Heart left ventricle (tissue), 16 donors: ENCODE results near the gene TRAPPC2. TPM values are rescaled to one million over a fixed set of nuclear protein-coding genes. Genes with fewer than 3 reads are reported as not detected.

ENCODE experiments used
- ATAC-seq, 4 donors: fragments of 200-7000 bp; cut with Tn5 transposase; one replicate each; pipeline ENCODE4 v1.9.1; 2020 to 2022; ENCODE audit warnings: moderate library complexity in 4 of 4, mild to moderate bottlenecking in 3 of 4, moderate number of reproducible peaks in 1 of 4
- DNase-seq, 5 donors: peaks; one replicate each; pipeline ENCODE4 v3.0.0-alpha.2; 2020
- H3K27ac ChIP-seq, 12 donors: fragments of 200-600 bp; sonication (generic) in 4 of 12; one replicate each; pipeline versions ENCODE4 v1.5.0 to v1.8.0; 2016 to 2022; ENCODE audit warnings: mild to moderate bottlenecking in 2 of 12
- H3K27me3 ChIP-seq, 9 donors: fragments of 200-600 bp; sonication (generic) in 2 of 9; one replicate each; pipeline versions ENCODE4 v1.5.1 to v1.8.0; 2016 to 2022; ENCODE audit warnings: mild to moderate bottlenecking in 3 of 9
- H3K36me3 ChIP-seq, 9 donors: fragments of 200-600 bp; sonication (generic) in 2 of 9; one replicate each; pipeline versions ENCODE4 v1.5.0 to v1.8.0; 2018 to 2022; ENCODE audit warnings: mild to moderate bottlenecking in 2 of 9
- H3K4me1 ChIP-seq, 12 donors: fragments of 200-600 bp; sonication (generic) in 4 of 12; one replicate each; pipeline versions ENCODE4 v1.5.0 to v1.8.0; 2016 to 2022; ENCODE audit warnings: mild to moderate bottlenecking in 3 of 12
- H3K4me3 ChIP-seq, 12 donors: fragments of 200-600 bp; sonication (generic) in 4 of 12; one replicate each; pipeline versions ENCODE4 v1.5.0 to v1.8.0; 2017 to 2022; ENCODE audit warnings: mild to moderate bottlenecking in 9 of 12, moderate library complexity in 4 of 12
- H3K9me3 ChIP-seq, 12 donors: fragments of 200-600 bp; sonication (generic) in 4 of 12; one replicate each; pipeline versions ENCODE4 v1.5.0 to v1.8.0; 2016 to 2022; ENCODE audit warnings: mild to moderate bottlenecking in 1 of 12
- POLR2A ChIP-seq, 2 donors: fragments of 450-650 bp; IDR thresholded peaks; one replicate each; pipeline ENCODE4 v1.6.1; 2017; ENCODE audit warnings: antibody characterized with exemption in 2 of 2, mild to moderate bottlenecking in 2 of 2, moderate library complexity in 2 of 2
- WGBS, 4 donors: extraction: QIAGEN DNeasy Blood & Tissue Kit in 2 of 4; methylation state at CpG; one replicate each; pipeline versions ENCODE4 v1.1.5 to v1.1.7; 2013 to 2018; 5-methylcytosine and 5-hydroxymethylcytosine counted together
- intact Hi-C, 10 donors: fragments of 100-400 bp; cut with DNase I; formaldehyde crosslinking; loops; one replicate each; pipeline versions ENCODE4 v1.11.1 to v1.14.2; 2022
- polyA plus RNA-seq, 2 donors: library from polyadenylated mRNA; stranded (reverse); fragments of 200-250 nt; gene quantifications; one replicate each; pipeline ENCODE4 v1.2.3, GENCODE V29; 2013
- total RNA-seq, 9 donors: library from RNA; depleted of rRNA in 2 of 9; stranded (reverse); fragments of >200 nt in 2 of 9; fragmentation: NEBNext Ultra II Directional in 3 of 9; extraction: Animal tissue kit (Norgen Biotek cat#: 25700) in 3 of 9; gene quantifications; one replicate each; pipeline versions ENCODE4 v1.1.0 to v1.2.4, GENCODE V29; 2016 to 2023
- TF ChIP-seq, protein P1 (sequence below), 12 donors: fragments of 200-600 bp; sonication (generic) in 4 of 12; IDR thresholded peaks; one replicate each; pipeline versions ENCODE4 v1.5.0 to v1.8.0; 2018 to 2022; ENCODE audit warnings: antibody characterized with exemption in 12 of 12, mild to moderate bottlenecking in 5 of 12
- donor health status: ischemic (EF 13 %, LVEDD 7.1; RV severe dilation, severe dysfunction).
- donor health status: healthy with polysubstance abuse.
- donor health status: DM: no; HTN: yes; CAD: no.
- donor health status: DM: no; HTN: no; CAD: no.
- donor health status: ischemic (EF 25% LVEDD 6.9; RV normal size, moderate dysfunction).
- donor health status: ischemic (EF 25% LVEDD 5.7; RV mildly dilated, moderate dysfunction).
- donor health status: healthy.
- donor health status: DM: yes; HTN: yes; CAD: no.
- donor health status: ischemic (EF 35%, LVEDD 5.7; RV mildly dilated, moderate dysfunction).
- donor health status: nonischemic (EF 11% LVEDD 7.7; RV severe dilation, severe dysfunction).
- donor health status: DM: yes; HTN: yes; CAD: no.
- donor health status: PGD.
- donor health status: ischemic (EF 29% LVEDD 5.4; RV normal size, mild dysfunction).
- donor health status: nonischemic (EF 23%, LVEDD 6.1; RV moderate dilation, normal function).

Gene TRAPPC2
- total and polyA plus RNA-seq, 11 donors: 3.5 to 11.1 (median 5.2) TPM

DNA sequence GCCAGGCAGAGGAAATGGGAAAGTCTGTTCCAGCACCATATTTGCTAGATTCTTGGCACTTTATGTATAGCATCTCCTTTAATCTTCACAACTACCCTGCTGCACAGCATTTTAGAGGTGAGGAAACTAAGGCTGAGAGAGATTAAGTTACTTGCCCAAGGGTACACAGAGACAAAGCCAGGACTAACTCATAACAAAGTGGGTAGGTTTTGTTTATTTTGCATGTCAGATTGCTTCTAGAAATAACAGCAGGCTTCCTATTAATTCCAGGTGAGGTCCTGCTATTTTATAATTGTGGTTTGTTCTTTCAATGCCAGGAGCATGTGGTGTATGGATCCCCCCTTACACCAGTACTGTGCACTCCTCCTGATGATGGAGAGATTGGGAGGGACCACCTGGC is 66.5 kb downstream of the TRAPPC2 start:
- no peak overlapping the region for H3K27ac ChIP-seq
- no peak for ATAC-seq
- H3K36me3 ChIP-seq: peaks cover 0 to 14% (median 6%) of the 10 kb centered on the region in 9 donors
- TF ChIP-seq POLR2A (IDR thresholded peaks at IDR 0.05): no peak
- TF ChIP-seq, protein P1, sequence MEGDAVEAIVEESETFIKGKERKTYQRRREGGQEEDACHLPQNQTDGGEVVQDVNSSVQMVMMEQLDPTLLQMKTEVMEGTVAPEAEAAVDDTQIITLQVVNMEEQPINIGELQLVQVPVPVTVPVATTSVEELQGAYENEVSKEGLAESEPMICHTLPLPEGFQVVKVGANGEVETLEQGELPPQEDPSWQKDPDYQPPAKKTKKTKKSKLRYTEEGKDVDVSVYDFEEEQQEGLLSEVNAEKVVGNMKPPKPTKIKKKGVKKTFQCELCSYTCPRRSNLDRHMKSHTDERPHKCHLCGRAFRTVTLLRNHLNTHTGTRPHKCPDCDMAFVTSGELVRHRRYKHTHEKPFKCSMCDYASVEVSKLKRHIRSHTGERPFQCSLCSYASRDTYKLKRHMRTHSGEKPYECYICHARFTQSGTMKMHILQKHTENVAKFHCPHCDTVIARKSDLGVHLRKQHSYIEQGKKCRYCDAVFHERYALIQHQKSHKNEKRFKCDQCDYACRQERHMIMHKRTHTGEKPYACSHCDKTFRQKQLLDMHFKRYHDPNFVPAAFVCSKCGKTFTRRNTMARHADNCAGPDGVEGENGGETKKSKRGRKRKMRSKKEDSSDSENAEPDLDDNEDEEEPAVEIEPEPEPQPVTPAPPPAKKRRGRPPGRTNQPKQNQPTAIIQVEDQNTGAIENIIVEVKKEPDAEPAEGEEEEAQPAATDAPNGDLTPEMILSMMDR (IDR thresholded peaks at IDR 0.05): no peak
- H3K4me3 ChIP-seq: no peak overlapping the region
- DNase-seq: no peak
- H3K27me3 ChIP-seq: peaks cover 0 to 4% (median 0%) of the 10 kb centered on the region in 9 donors
- intact Hi-C loops: loop anchor here in 1 of 10 donors (10.0 kb wide), 1 partner anchor 367 kb away; no protein-coding TSS in a partner anchor
- H3K4me1 ChIP-seq: peaks cover 0 to 9% (median 0%) of the 10 kb centered on the region in 12 donors
- H3K9me3 ChIP-seq: no peaks in the 10 kb centered on the region

DNA sequence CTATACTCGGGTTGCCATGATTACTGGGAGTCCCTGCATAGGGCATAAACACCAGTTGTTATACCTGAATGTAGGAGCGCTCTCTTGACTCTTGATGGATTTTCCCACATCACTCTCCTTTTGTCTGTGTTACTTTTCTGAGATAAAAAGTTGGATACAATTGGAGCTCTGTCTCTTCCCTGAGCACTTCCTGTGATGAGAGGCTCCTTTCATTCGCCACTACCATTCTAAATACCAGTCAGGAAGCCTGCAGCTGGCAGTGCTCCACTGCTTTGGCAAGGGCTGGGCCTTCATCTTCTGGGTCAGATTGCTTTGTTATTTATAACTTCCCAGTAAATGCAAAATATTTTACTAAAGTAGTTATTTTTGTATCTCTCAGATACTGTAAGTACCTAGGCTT is 67.6 kb downstream of the TRAPPC2 start:
- no peaks in the 10 kb centered on the region for H3K9me3 ChIP-seq
- TF ChIP-seq, protein P1 (IDR thresholded peaks at IDR 0.05): no peak
- TF ChIP-seq POLR2A (IDR thresholded peaks at IDR 0.05): no peak
- peak in 1 of 5 donors; percentile 21 for DNase-seq
- WGBS, 4 donors: 66 to 76% (median 71%) methylated on average over 3 of the region's 3 CpGs
- peak overlapping the region in 1 of 12 donors; percentile 38 for H3K27ac ChIP-seq
- peak in 3 of 4 donors; percentile 41 to 58 (median 52) for ATAC-seq
- intact Hi-C loops: loop anchor here in 1 of 10 donors (10.0 kb wide), 1 partner anchor 368 kb away; no protein-coding TSS in a partner anchor
- peaks cover 0 to 9% (median 0%) of the 10 kb centered on the region in 12 donors for H3K4me1 ChIP-seq
- H3K36me3 ChIP-seq: peaks cover 0 to 24% (median 11%) of the 10 kb centered on the region in 9 donors
- no peak overlapping the region for H3K4me3 ChIP-seq
- H3K27me3 ChIP-seq: peaks cover 0 to 4% (median 0%) of the 10 kb centered on the region in 9 donors

DNA sequence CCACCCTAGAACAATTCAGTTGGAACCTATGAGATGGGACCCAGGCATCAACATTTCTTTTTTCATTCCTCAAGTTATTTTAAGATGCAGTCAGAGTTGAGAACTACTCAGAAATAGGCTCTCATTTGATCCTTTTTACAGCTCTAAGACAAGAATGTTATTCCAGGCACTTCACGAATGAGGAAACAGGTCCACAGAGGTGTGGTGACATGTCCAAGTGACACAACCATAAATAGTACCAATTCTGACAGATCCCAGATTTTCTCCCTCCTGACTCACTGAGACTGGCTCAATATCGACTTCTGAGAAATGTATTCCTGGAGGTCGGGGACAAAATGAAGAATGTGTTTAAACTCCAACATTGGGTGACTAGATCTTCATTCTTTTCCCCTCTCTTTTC is 70.4 kb downstream of the TRAPPC2 start:
- H3K9me3 ChIP-seq: no peaks in the 10 kb centered on the region
- H3K27me3 ChIP-seq: peaks cover 0 to 3% (median 0%) of the 10 kb centered on the region in 9 donors
- peaks cover 0 to 45% (median 12%) of the 10 kb centered on the region in 9 donors for H3K36me3 ChIP-seq
- TF ChIP-seq, protein P1 (IDR thresholded peaks at IDR 0.05): no peak
- no peak for TF ChIP-seq POLR2A (IDR thresholded peaks at IDR 0.05)
- DNase-seq (no peak), ATAC-seq (peak in 3 of 4 donors; percentile 49 to 62 (median 53))
- peaks cover 0 to 9% (median 2%) of the 10 kb centered on the region in 12 donors for H3K4me1 ChIP-seq
- intact Hi-C loops: loop anchor here in 1 of 10 donors (10.0 kb wide), 1 partner anchor 371 kb away; no protein-coding TSS in a partner anchor
- 53 to 68% (median 60%) methylated on average over 3 of the region's 3 CpGs for WGBS, 4 donors
- no peak overlapping the region for H3K4me3 ChIP-seq
- peak overlapping the region in 8 of 12 donors; percentile 4 to 53 (median 40) for H3K27ac ChIP-seq

DNA sequence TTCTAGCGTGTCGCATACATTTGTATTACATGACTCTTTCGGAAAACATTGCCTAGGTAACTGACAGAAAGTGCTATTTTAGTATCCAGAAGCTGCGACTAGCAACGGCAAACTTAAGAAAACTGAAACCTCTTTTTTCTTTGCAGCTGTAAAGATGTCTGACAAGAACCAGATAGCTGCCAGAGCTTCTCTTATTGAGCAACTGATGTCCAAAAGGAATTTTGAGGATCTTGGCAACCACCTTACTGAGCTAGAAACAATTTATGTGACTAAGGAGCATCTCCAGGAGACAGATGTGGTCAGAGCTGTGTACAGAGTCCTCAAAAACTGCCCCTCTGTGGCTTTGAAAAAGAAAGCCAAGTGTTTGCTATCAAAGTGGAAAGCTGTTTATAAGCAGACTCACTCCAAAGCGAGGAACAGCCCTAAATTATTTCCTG is 72.0 kb downstream of the TRAPPC2 start:
- TF ChIP-seq POLR2A (IDR thresholded peaks at IDR 0.05): no peak
- TF ChIP-seq, protein P1 (IDR thresholded peaks at IDR 0.05): no peak
- intact Hi-C loops: loop anchor here in 1 of 10 donors (10.0 kb wide), 1 partner anchor 372 kb away; no protein-coding TSS in a partner anchor
- Histone ChIP-seq H3K4me3 (no peak overlapping the region), H3K36me3 (peaks cover 0 to 46% (median 12%) of the 10 kb centered on the region in 9 donors), H3K27ac (peak overlapping the region in 2 of 12 donors; percentile 46 to 58), H3K27me3 (no peaks in the 10 kb centered on the region), H3K4me1 (peaks cover 0 to 10% (median 5%) of the 10 kb centered on the region in 12 donors), H3K9me3 (no peaks in the 10 kb centered on the region)
- DNase-seq: no peak
- WGBS, 4 donors: 77 to 83% (median 82%) methylated on average over 6 of the region's 6 CpGs
- ATAC-seq: no peak

Other genes starting within 250 kb of the TRAPPC2 start
- 1 to 10 TPM in 1 of 9 donors, not detected in 8; 2.4 TPM for gene EGFL6, start 165.0 kb downstream of the TRAPPC2 start, total RNA-seq
- gene EGFL6, start 165.0 kb downstream of the TRAPPC2 start, polyA plus RNA-seq: not detected
- gene TCEANC, start 81.5 kb downstream of the TRAPPC2 start, total RNA-seq: 1 to 10 TPM; 1.9 to 6.8 (median 4.2) TPM
- gene TCEANC, start 81.5 kb downstream of the TRAPPC2 start, polyA plus RNA-seq: 1 to 10 TPM; 1.0 to 2.1 TPM
- gene RAB9A, start 45.5 kb downstream of the TRAPPC2 start, total RNA-seq: 10 to 100 TPM; 17.4 to 34.2 (median 21.7) TPM
- 10 to 100 TPM in 1 of 2 donors, 1 to 10 TPM in 1; 6.8 to 29.2 TPM for gene RAB9A, start 45.5 kb downstream of the TRAPPC2 start, polyA plus RNA-seq
- gene OFD1, start 128 bp upstream of the TRAPPC2 start, total RNA-seq: 10 to 100 TPM in 4 of 9 donors, 1 to 10 TPM in 5; 5.6 to 12.9 (median 8.9) TPM
- gene OFD1, start 128 bp upstream of the TRAPPC2 start, polyA plus RNA-seq: 10 to 100 TPM in 1 of 2 donors, 1 to 10 TPM in 1; 7.2 to 15.8 TPM
- 10 to 100 TPM in 1 of 9 donors, 1 to 10 TPM in 8; 2.1 to 13.7 (median 3.8) TPM for gene GPM6B, start 82.5 kb upstream of the TRAPPC2 start, total RNA-seq
- 1 to 10 TPM; 2.0 to 4.8 TPM for gene GPM6B, start 82.5 kb upstream of the TRAPPC2 start, polyA plus RNA-seq